Peyer's patch (tissue), 4 donors: ENCODE measurements around the gene SLCO6A1. TPM values are rescaled to one million over a fixed set of nuclear protein-coding genes. Genes with fewer than 3 reads are reported as not detected.

Experiments
- DNase-seq, 3 donors: peaks; one replicate each; pipeline ENCODE4 v3.0.0-alpha.2; 2017 to 2019
- H3K27ac ChIP-seq, 4 donors: fragments of 200-600 bp; sonication (generic); one replicate each; pipeline ENCODE4 v1.5.1; 2016 to 2019
- H3K27me3 ChIP-seq, 2 donors: fragments of 200-600 bp; sonication (generic); one replicate each; pipeline ENCODE4 v1.5.1; 2019
- H3K36me3 ChIP-seq, 3 donors: fragments of 200-600 bp; sonication (generic); one replicate each; pipeline ENCODE4 v1.5.1; 2016 to 2019
- H3K4me1 ChIP-seq, 4 donors: fragments of 200-600 bp; sonication (generic); one replicate each; pipeline ENCODE4 v1.5.1; 2016 to 2019
- H3K4me3 ChIP-seq, 4 donors: fragments of 200-600 bp; sonication (generic); 1 replicate in 3 of 4; 2 replicates in 1 of 4; pipeline ENCODE4 v1.5.1; 2016 to 2019; ENCODE audit warnings: mild to moderate bottlenecking in 1 of 4
- H3K9me3 ChIP-seq, 4 donors: fragments of 200-600 bp; sonication (generic); one replicate each; pipeline ENCODE4 v1.5.1; 2016 to 2019; ENCODE audit warnings: mild to moderate bottlenecking in 1 of 4
- POLR2A ChIP-seq, 2 donors: fragments of 450-650 bp; IDR thresholded peaks; one replicate each; pipeline ENCODE4 v1.5.1; 2017; ENCODE audit warnings: antibody characterized with exemption in 2 of 2, mild to moderate bottlenecking in 2 of 2, moderate library complexity in 2 of 2
- total RNA-seq, 4 donors: library from RNA; depleted of rRNA; stranded (reverse); fragments of >200 nt; gene quantifications; one replicate each; pipeline ENCODE4 v1.1.0, GENCODE V29; 2016
- TF ChIP-seq, protein P1 (sequence below), 6 experiments: fragments of 450-650 bp in 4 of 6; fragments of 200-600 bp in 2 of 6; sonication (generic) in 1 of 6; IDR thresholded peaks; one replicate each; pipeline ENCODE4 v1.5.1; 2017 to 2019; ENCODE audit warnings: antibody characterized with exemption in 6 of 6, mild to moderate bottlenecking in 3 of 6, moderate library complexity in 1 of 6

The SLCO6A1 gene
- total RNA-seq, 4 donors from 2014 or later: not detected

DNA sequence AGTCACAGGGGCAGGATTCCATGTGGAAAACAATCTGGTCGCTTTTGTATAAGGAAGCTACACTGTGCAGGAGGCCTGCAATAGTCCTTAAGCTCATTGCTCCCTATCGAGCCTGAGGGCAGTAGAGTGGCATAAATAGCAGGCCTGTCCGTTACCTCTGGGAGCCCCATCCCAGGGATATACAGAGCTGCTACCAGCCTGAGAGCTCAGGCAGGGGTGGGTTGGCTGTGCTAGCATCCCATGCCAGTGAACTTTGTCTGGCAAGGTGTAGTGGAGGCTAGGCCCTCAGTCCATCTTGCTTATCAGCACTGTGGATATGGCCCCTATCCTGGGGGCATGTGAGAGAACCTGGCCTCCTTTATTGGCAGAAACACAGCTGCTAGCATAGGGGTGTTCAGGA, 47.7 kb downstream of the SLCO6A1 start:
- H3K4me3 ChIP-seq: no peak overlapping the region
- no peak for DNase-seq

DNA sequence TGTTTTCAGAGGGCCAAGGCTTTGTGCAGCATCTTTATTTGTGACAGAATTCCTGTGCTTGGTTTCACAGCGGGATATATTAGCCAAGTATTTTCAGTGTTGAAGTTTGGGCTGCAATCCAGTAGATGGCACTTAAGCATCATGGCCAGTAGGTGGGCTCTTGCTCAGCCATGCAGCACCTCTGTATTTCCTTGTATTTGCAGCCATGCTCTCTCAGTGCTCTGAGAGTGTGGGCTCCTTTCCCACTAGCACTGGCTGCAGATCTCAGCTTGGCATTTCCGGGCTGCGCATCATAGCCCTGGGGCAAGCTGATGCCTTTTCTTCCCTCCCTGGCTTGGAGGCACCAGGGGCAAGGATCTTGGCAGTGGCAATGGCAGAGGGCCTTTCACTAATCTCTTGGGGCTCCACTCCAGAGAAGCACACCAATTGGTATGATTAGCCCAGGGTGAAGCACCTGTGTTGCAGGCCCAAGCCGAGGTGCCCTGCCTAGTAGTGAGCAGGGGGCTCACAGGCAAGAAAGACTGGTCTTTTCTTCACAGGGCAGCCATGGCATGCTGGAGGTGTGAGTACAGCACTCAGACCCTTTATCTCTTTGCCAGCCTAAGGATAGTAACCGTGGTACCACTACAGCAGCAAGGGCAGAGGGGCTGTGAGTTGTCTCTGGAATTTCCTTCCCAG, 48.3 kb downstream of the SLCO6A1 start:
- no peaks in the 10 kb centered on the region for H3K36me3 ChIP-seq
- peak in 1 of 3 donors; percentile 24 for DNase-seq
- no peak overlapping the region for H3K27ac ChIP-seq

More for the DNA sequence above, 47.7 kb downstream of the SLCO6A1 start:
- H3K4me1 ChIP-seq: no peaks in the 10 kb centered on the region
- H3K27ac ChIP-seq: no peak overlapping the region
- TF ChIP-seq POLR2A (IDR thresholded peaks at IDR 0.05): no peak
- TF ChIP-seq, protein P1, sequence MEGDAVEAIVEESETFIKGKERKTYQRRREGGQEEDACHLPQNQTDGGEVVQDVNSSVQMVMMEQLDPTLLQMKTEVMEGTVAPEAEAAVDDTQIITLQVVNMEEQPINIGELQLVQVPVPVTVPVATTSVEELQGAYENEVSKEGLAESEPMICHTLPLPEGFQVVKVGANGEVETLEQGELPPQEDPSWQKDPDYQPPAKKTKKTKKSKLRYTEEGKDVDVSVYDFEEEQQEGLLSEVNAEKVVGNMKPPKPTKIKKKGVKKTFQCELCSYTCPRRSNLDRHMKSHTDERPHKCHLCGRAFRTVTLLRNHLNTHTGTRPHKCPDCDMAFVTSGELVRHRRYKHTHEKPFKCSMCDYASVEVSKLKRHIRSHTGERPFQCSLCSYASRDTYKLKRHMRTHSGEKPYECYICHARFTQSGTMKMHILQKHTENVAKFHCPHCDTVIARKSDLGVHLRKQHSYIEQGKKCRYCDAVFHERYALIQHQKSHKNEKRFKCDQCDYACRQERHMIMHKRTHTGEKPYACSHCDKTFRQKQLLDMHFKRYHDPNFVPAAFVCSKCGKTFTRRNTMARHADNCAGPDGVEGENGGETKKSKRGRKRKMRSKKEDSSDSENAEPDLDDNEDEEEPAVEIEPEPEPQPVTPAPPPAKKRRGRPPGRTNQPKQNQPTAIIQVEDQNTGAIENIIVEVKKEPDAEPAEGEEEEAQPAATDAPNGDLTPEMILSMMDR (IDR thresholded peaks at IDR 0.05): no peak
- H3K27me3 ChIP-seq: no peaks in the 10 kb centered on the region
- H3K36me3 ChIP-seq: no peaks in the 10 kb centered on the region
- no peaks in the 10 kb centered on the region for H3K9me3 ChIP-seq

DNA sequence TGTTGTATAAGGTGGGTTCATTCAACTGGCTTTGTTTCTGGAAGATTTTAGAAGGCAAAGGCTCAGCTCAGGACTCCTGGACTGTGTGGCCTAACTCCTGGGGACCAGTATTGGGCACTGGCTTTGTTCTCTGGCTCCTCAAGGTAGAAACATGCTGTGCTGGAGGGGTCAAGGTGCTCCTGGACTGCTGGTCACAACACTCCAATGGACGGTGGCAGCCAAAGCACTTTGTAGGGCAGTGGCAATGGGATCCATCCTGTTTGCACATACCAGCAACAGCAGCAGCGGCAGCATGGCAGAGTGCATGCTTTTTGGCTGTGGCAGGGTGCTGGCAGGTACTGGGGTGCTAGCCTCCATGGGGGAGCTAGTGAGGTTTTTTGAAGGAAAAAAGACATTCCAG, 65.3 kb downstream of the SLCO6A1 start:
- H3K4me3 ChIP-seq: no peak overlapping the region
- no peak overlapping the region for H3K27ac ChIP-seq
- H3K27me3 ChIP-seq: no peaks in the 10 kb centered on the region
- H3K36me3 ChIP-seq: no peaks in the 10 kb centered on the region
- H3K9me3 ChIP-seq: no peaks in the 10 kb centered on the region
- no peaks in the 10 kb centered on the region for H3K4me1 ChIP-seq
- no peak for TF ChIP-seq POLR2A (IDR thresholded peaks at IDR 0.05)
- TF ChIP-seq, protein P1 (IDR thresholded peaks at IDR 0.05): no peak
- DNase-seq: peak in 1 of 3 donors; percentile 25

More for the DNA sequence above, 48.3 kb downstream of the SLCO6A1 start:
- Histone ChIP-seq H3K4me3 (no peak overlapping the region), H3K4me1 (no peaks in the 10 kb centered on the region), H3K9me3 (no peaks in the 10 kb centered on the region), H3K27me3 (no peaks in the 10 kb centered on the region)
- TF ChIP-seq, protein P1 (IDR thresholded peaks at IDR 0.05): no peak
- TF ChIP-seq POLR2A (IDR thresholded peaks at IDR 0.05): no peak

DNA sequence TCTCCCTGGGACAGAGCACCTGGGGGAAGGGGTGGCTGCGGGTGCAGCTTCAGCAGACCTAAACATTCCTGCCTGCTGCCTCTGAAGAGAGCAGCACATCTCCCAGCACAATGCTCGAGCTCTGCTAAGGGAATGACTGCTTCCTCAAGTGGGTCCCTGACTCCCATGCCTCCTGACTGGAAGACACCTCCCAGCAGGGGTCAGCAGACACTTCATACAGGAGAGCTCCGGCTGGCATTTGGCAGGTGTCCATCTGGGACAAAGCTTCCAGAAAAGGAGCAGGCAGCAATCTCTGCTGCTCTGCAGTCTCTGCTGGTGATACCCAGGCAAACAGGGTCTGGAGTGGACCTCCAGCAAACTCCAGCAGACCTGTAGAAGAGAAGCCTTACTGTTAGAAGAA, 77.2 kb downstream of the SLCO6A1 start:
- no peaks in the 10 kb centered on the region for H3K4me1 ChIP-seq
- no peaks in the 10 kb centered on the region for H3K9me3 ChIP-seq
- H3K36me3 ChIP-seq: no peaks in the 10 kb centered on the region
- no peaks in the 10 kb centered on the region for H3K27me3 ChIP-seq
- H3K4me3 ChIP-seq: no peak overlapping the region
- no peak for TF ChIP-seq POLR2A (IDR thresholded peaks at IDR 0.05)
- TF ChIP-seq, protein P1 (IDR thresholded peaks at IDR 0.05): no peak
- DNase-seq: no peak
- H3K27ac ChIP-seq: no peak overlapping the region

GRCh38 chr5:102418531-102418930, 80.3 kb downstream of the SLCO6A1 start:
- Histone ChIP-seq H3K36me3 (no peaks in the 10 kb centered on the region), H3K9me3 (no peaks in the 10 kb centered on the region), H3K4me3 (no peak overlapping the region), H3K27ac (no peak overlapping the region), H3K4me1 (no peaks in the 10 kb centered on the region), H3K27me3 (no peaks in the 10 kb centered on the region)
- TF ChIP-seq, protein P1 (IDR thresholded peaks at IDR 0.05): no peak
- TF ChIP-seq POLR2A (IDR thresholded peaks at IDR 0.05): no peak
- DNase-seq: no peak
